K562 (cell line): ENCODE data around the gene ABHD16A. TPM values are rescaled to one million over a fixed set of nuclear protein-coding genes. Genes with fewer than 3 reads are reported as not detected.
A peak's percentile ranks its signal among the peaks of the same experiment; 100 is the strongest.

Experiments
- CBX5 ChIP-seq: IDR thresholded peaks from 2 replicates; pipeline ENCODE4 v1.6.1; 2014; ENCODE audit warnings: low read depth, borderline replicate concordance
- EHMT2 ChIP-seq: fragments of 450-650 bp; IDR thresholded peaks from 2 replicates; pipeline ENCODE4 v1.6.1; 2018; ENCODE audit warnings: antibody characterized with exemption
- GTF2A2 ChIP-seq: IDR thresholded peaks from 2 replicates; pipeline ENCODE4 v1.6.1; 2016; ENCODE audit warnings: mild to moderate bottlenecking, missing genetic modification characterization, missing compliant biosample characterization
- HOMEZ ChIP-seq: fragments of 250-450 bp; sonication (Bioruptor Pico); IDR thresholded peaks from 2 replicates; pipeline ENCODE4 v1.4.0; 2020; ENCODE audit warnings: mild to moderate bottlenecking, moderate library complexity
- MAZ ChIP-seq, 2 experiments: fragments of 450-650 bp in 1 of 2; sonication (generic) in 1 of 2; formaldehyde crosslinking; IDR thresholded peaks in 1 of 2; conservative IDR thresholded peaks in 1 of 2; 2 replicates each; pipeline versions ENCODE4 v1.4.0 to v1.5.0; 2020; ENCODE audit warnings: mild to moderate bottlenecking in 1 of 2, missing genetic modification reagents in 1 of 2
- MTA3 ChIP-seq: fragments of 450-650 bp; formaldehyde crosslinking; IDR thresholded peaks from 2 replicates; pipeline ENCODE4 v1.6.1; 2017; ENCODE audit warnings: mild to moderate bottlenecking, borderline replicate concordance
- PPARD ChIP-seq: fragments of 250-450 bp; sonication (Bioruptor Pico); IDR thresholded peaks from 2 replicates; pipeline ENCODE4 v1.8.0; 2022; ENCODE audit warnings: inconsistent platforms, mild to moderate bottlenecking, moderate library complexity
- RBM25 ChIP-seq: fragments of 200-400 bp; formaldehyde crosslinking; IDR thresholded peaks from 2 replicates; pipeline ENCODE4 v1.6.1; 2018; ENCODE audit warnings: low read length, low read depth, moderate library complexity; ENCODE audit not compliant: severe bottlenecking
- SP1 ChIP-seq: sonication (generic); formaldehyde crosslinking; IDR thresholded peaks from 2 replicates; pipeline ENCODE4 v1.8.1; 2022; ENCODE audit warnings: mild to moderate bottlenecking, missing genetic modification reagents
- USF1 ChIP-seq: sonication (generic); formaldehyde crosslinking; IDR thresholded peaks from 2 replicates; pipeline ENCODE4 v1.9.0; 2022; ENCODE audit warnings: mild to moderate bottlenecking, missing genetic modification reagents
- ZBTB34 ChIP-seq: fragments of 250-450 bp; sonication (Bioruptor Pico); IDR thresholded peaks from 2 replicates; pipeline ENCODE4 v1.8.0; 2021; ENCODE audit warnings: mild to moderate bottlenecking, moderate library complexity
- ZBTB7A ChIP-seq: IDR thresholded peaks from 2 replicates; pipeline ENCODE4 v1.6.1; 2011; ENCODE audit warnings: low read depth, mild to moderate bottlenecking, low read length, moderate library complexity, borderline replicate concordance; ENCODE audit not compliant: control insufficient read depth
- ZNF23 ChIP-seq: fragments of 250-450 bp; sonication (Bioruptor Pico); IDR thresholded peaks from 2 replicates; pipeline ENCODE4 v1.4.0; 2020; ENCODE audit warnings: mild to moderate bottlenecking
- ZNF24 ChIP-seq: fragments of 450-650 bp; IDR thresholded peaks from 2 replicates; pipeline ENCODE4 v1.6.1; 2016
- ZNF407 ChIP-seq: fragments of 450-650 bp; IDR thresholded peaks from 2 replicates; pipeline ENCODE4 v1.6.1; 2016; ENCODE audit warnings: low read depth
- ZNF699 ChIP-seq: fragments of 250-450 bp; sonication (Bioruptor Pico); IDR thresholded peaks from 2 replicates; pipeline ENCODE4 v1.8.0; 2021; ENCODE audit warnings: mild to moderate bottlenecking, moderate library complexity; ENCODE audit not compliant: insufficient replicate concordance
- polyA plus RNA-seq, 8 experiments: library from polyadenylated mRNA; depleted of rRNA in 4 of 8; stranded (reverse) in 5 of 8; unstranded in 3 of 8; fragments of >200 nt; fragmentation: Nextera tagmentation in 2 of 8; fragmentation: Illumina TruSeq in 1 of 8; extraction: Ambion mirVana in 2 of 8; extraction: Trizol in 1 of 8; gene quantifications; 2 replicates each; pipeline versions ENCODE4 v1.2.1 to v1.2.3, GENCODE V29; 2011 to 2014; ENCODE audit warnings: inconsistent platforms in 1 of 8, missing spikeins in 1 of 8
- total RNA-seq, 7 experiments: library from RNA; depleted of rRNA in 6 of 7; stranded (reverse); fragments of >200 nt in 6 of 7; fragmentation: Illumina TruSeq in 2 of 7; extraction: Trizol in 2 of 7; gene quantifications; 2 replicates each; pipeline versions ENCODE4 v1.2.1 to v1.2.3, GENCODE V29; 2011 to 2021; ENCODE audit warnings: low replicate concordance in 1 of 7

ABHD16A gene
- total and polyA plus RNA-seq, 9 of the 15 experiments (the other 6 are each of a cell fraction or from before 2014, with no cell fraction given), result 25.8 to 120 (median 81.6) TPM

GRCh38 chr6:31652925-31653724 lies 50.0 kb downstream of the ABHD16A start (continued):
- no peak for TF ChIP-seq ZBTB34 (CRISPR knock-in tag)
- no peak for TF ChIP-seq ZNF407
- peak; percentile 77 for TF ChIP-seq EHMT2
- no peak for TF ChIP-seq ZNF23 (CRISPR knock-in tag)
- TF ChIP-seq PPARD (CRISPR knock-in tag), result no peak
- no peak; the same call in 1 of the 2 replicates for TF ChIP-seq USF1
- TF ChIP-seq SP1, result no peak; the same call in 1 of the 2 replicates
- no peak; a peak in 1 of 4 replicates for TF ChIP-seq MAZ (CRISPR knock-in tag; conservative IDR thresholded peaks at IDR 0.05 in 1 of 2, IDR thresholded peaks at IDR 0.05 in 1 of 2)
- peak; percentile 98 for TF ChIP-seq ZBTB7A
- peak; percentile 54 for TF ChIP-seq MTA3
- TF ChIP-seq GTF2A2, result peak; percentile 78
- TF ChIP-seq HOMEZ, result no peak
- TF ChIP-seq ZNF24, result no peak
- no peak for TF ChIP-seq CBX5
- TF ChIP-seq RBM25, result no peak
- no peak for TF ChIP-seq ZNF699 (CRISPR knock-in tag)
